Duodenal mucosa (tissue), 2 donors: ENCODE measurements around the gene LOXL1.

Experiments used
- H3K27ac ChIP-seq: one replicate; pipeline ENCODE4 v1.7.0; 2013; ENCODE audit warnings: low read depth, low read length
- H3K27me3 ChIP-seq, 2 donors: one replicate each; pipeline ENCODE4 v1.7.0; 2013; ENCODE audit warnings: low read length in 2 of 2, control low read depth in 1 of 2; ENCODE audit not compliant: insufficient read depth in 2 of 2, control insufficient read depth in 1 of 2
- H3K36me3 ChIP-seq, 2 donors: one replicate each; pipeline ENCODE4 v1.7.0; 2013; ENCODE audit warnings: low read length in 2 of 2, control low read depth in 1 of 2; ENCODE audit not compliant: insufficient read depth in 2 of 2, control insufficient read depth in 1 of 2
- H3K4me1 ChIP-seq, 2 donors: one replicate each; pipeline ENCODE4 v1.7.0; 2013; ENCODE audit warnings: low read length in 2 of 2, control low read depth in 1 of 2; ENCODE audit not compliant: insufficient read depth in 2 of 2, control insufficient read depth in 1 of 2
- H3K4me3 ChIP-seq, 2 donors: one replicate each; pipeline ENCODE4 v1.7.0; 2013; ENCODE audit warnings: low read length in 2 of 2, low read depth in 1 of 2
- H3K9ac ChIP-seq, 2 donors: one replicate each; pipeline ENCODE4 v1.7.0; 2013; ENCODE audit warnings: low read length in 2 of 2, low read depth in 1 of 2
- H3K9me3 ChIP-seq, 2 donors: one replicate each; pipeline ENCODE4 v1.7.0; 2013; ENCODE audit warnings: low read length in 2 of 2, control low read depth in 1 of 2; ENCODE audit not compliant: control insufficient read depth in 1 of 2

LOXL1 gene

GRCh38 chr15:73939138-73939537, 12.9 kb downstream of the LOXL1 start:
- H3K4me3 ChIP-seq, result no peak overlapping the region
- H3K27me3 ChIP-seq, result no peaks in the 10 kb centered on the region
- H3K9ac ChIP-seq, result no peak overlapping the region
- no peak overlapping the region for H3K27ac ChIP-seq
- peaks cover 13 to 23% of the 10 kb centered on the region in 2 donors for H3K4me1 ChIP-seq
- no peaks in the 10 kb centered on the region for H3K9me3 ChIP-seq
- H3K36me3 ChIP-seq, result no peaks in the 10 kb centered on the region

GRCh38 chr15:73940061-73940981, 14.1 kb downstream of the LOXL1 start:
- H3K27ac ChIP-seq, result no peak overlapping the region
- no peak overlapping the region for H3K9ac ChIP-seq
- no peaks in the 10 kb centered on the region for H3K9me3 ChIP-seq
- H3K27me3 ChIP-seq, result no peaks in the 10 kb centered on the region
- no peaks in the 10 kb centered on the region for H3K36me3 ChIP-seq
- H3K4me1 ChIP-seq, result peaks cover 12 to 19% of the 10 kb centered on the region in 2 donors
- H3K4me3 ChIP-seq, result no peak overlapping the region

DNA sequence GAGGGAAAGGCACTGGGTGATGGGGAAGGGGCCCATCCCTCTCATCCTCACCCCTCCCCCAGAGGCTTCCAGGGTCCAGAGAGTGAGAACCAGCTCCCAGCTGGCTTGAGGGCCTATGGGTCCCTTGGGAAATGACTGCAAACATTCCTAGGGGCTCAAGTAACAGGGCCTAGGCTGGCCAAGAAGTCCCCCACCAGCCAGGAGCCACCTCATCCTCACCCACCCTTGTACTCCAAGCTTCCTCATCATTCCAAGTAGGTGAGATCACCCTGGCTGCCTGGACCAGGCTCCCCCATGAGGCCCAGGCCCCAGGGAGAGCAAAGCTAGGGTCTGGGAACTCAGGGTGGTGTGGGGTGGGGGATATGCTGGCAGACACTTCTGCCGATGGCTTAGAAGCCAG, 14.8 kb downstream of the LOXL1 start:
- H3K9me3 ChIP-seq, result no peaks in the 10 kb centered on the region
- H3K27me3 ChIP-seq, result no peaks in the 10 kb centered on the region
- no peak overlapping the region for H3K9ac ChIP-seq
- peaks cover 7 to 13% of the 10 kb centered on the region in 2 donors for H3K4me1 ChIP-seq
- no peak overlapping the region for H3K4me3 ChIP-seq
- no peak overlapping the region for H3K27ac ChIP-seq
- no peaks in the 10 kb centered on the region for H3K36me3 ChIP-seq

DNA sequence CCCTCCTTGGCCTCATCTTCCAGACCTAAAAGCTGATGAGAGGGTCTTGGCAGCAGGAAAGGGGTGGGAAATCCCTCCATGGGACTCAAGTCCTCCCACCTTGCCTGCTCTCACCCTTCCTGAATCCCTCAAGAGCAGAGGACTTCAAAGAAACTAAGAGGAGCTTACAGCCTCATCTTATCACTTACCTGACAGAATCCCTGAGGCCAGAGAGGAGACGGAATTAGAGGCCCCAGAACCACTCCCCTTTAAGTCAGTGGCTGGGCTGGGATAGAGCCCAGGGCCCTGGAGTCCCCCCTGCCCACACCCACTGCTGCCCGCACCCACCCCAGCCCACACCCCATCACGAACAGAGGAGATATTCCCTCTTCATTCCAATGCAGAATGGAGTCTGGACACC, 15.2 kb downstream of the LOXL1 start:
- H3K36me3 ChIP-seq, result no peaks in the 10 kb centered on the region
- H3K27ac ChIP-seq, result no peak overlapping the region
- H3K9ac ChIP-seq, result no peak overlapping the region
- no peaks in the 10 kb centered on the region for H3K27me3 ChIP-seq
- no peak overlapping the region for H3K4me3 ChIP-seq
- peaks cover 5 to 9% of the 10 kb centered on the region in 2 donors for H3K4me1 ChIP-seq
- no peaks in the 10 kb centered on the region for H3K9me3 ChIP-seq

DNA sequence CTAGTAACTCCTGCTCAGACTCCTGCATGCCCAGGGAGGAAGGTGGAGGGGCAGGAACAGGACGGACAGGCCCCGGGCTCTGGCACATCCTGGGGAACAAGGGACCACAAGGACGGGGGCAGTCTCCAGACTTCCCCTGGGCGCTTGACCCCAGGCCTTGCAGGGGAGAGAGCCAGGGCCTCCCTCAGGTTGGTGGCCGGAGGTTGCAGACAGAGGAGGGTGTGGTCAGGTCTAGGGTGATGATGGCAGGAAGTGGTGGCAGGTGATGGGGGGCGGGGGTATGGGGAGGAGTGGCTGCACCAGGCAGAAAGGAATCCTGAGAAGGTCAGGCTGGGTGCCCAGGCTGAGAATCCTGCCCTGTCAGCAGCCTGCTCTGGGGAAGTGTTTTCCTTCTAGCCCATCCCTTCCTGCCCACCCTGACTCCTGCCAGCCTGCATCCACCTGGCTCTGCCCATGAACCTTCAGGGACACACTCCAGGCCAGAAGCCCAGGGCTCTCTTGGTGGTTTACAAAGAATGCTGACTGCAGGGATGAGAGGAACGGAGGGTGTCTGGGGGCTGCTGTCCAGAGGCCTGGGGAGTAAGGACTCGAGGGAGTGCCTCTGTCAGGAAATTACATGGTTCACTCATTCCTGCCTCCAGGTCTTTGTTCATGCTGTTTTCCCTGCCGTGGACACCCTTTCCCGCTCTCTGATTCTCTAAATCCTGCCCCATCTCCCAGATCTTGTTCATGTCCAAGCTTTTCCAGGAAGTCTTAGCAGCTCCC, 15.8 kb downstream of the LOXL1 start:
- Histone ChIP-seq H3K27ac (no peak overlapping the region), H3K27me3 (no peaks in the 10 kb centered on the region), H3K4me3 (no peak overlapping the region), H3K4me1 (peaks cover 5 to 7% of the 10 kb centered on the region in 2 donors), H3K36me3 (no peaks in the 10 kb centered on the region), H3K9me3 (no peaks in the 10 kb centered on the region), H3K9ac (no peak overlapping the region)

- Histone ChIP-seq H3K27ac (no peak overlapping the region), H3K9me3 (no peaks in the 10 kb centered on the region), H3K9ac (no peak overlapping the region), H3K27me3 (no peaks in the 10 kb centered on the region), H3K4me1 (peaks cover 5 to 7% of the 10 kb centered on the region in 2 donors), H3K36me3 (peaks cover 0 to 4% of the 10 kb centered on the region in 2 donors), H3K4me3 (no peak overlapping the region)
Observed at GRCh38 chr15:73942751-73943270, 16.5 kb downstream of the LOXL1 start.

GRCh38 chr15:73944161-73945129, 18.2 kb downstream of the LOXL1 start:
- Histone ChIP-seq H3K4me3 (no peak overlapping the region), H3K27ac (no peak overlapping the region), H3K4me1 (peaks cover 5 to 7% of the 10 kb centered on the region in 2 donors)

DNA sequence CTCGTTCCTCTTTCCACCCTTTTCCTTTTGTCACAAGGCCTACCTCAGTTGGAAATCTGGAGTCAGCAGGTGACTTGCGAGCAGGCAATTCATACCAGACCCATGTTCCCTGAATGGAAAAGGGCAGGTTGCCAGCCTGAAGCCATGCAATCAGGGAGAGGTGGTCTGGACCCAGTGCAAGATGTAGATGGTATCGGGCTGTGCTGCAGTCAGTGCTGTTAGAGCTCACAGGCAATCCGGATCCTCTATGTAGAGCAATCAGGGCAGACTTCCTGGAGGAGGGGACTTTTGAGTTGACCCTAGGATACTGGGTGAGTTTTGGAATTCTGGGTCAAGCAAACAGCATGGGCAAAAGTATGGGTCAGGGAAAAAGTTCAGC, 18.9 kb downstream of the LOXL1 start:
- no peak overlapping the region for H3K27ac ChIP-seq
- H3K4me1 ChIP-seq, result peaks cover 5 to 7% of the 10 kb centered on the region in 2 donors
- no peaks in the 10 kb centered on the region for H3K27me3 ChIP-seq
- no peak overlapping the region for H3K4me3 ChIP-seq
- H3K9ac ChIP-seq, result no peak overlapping the region
- no peaks in the 10 kb centered on the region for H3K9me3 ChIP-seq
- peaks cover 0 to 4% of the 10 kb centered on the region in 2 donors for H3K36me3 ChIP-seq

More at GRCh38 chr15:73944161-73945129, 18.2 kb downstream of the LOXL1 start:
- Histone ChIP-seq H3K9me3 (no peaks in the 10 kb centered on the region), H3K36me3 (peaks cover 0 to 4% of the 10 kb centered on the region in 2 donors), H3K9ac (no peak overlapping the region), H3K27me3 (no peaks in the 10 kb centered on the region)

GRCh38 chr15:73946046-73946721, 19.9 kb downstream of the LOXL1 start:
- H3K9ac ChIP-seq, result no peak overlapping the region
- peaks cover 0 to 4% of the 10 kb centered on the region in 2 donors for H3K36me3 ChIP-seq
- no peak overlapping the region for H3K4me3 ChIP-seq
- H3K27me3 ChIP-seq, result no peaks in the 10 kb centered on the region
- peaks cover 2 to 4% of the 10 kb centered on the region in 2 donors for H3K4me1 ChIP-seq
- no peaks in the 10 kb centered on the region for H3K9me3 ChIP-seq
- H3K27ac ChIP-seq, result no peak overlapping the region
